Activated CD8-positive, alpha-beta memory T cell treated with anti-CD3 and anti-CD28 coated beads, Interleukin-2, amount 50 U/mL, for 24 hours (primary cell): Measurements from ENCODE around the gene TERB2.
"Not testable (repeated sequence)": the region's sequence is repeated elsewhere in the genome, so short reads cannot be mapped to it uniquely, and the experiment has no call there.

ENCODE experiments used
- DNase-seq: peaks from one replicate; pipeline ENCODE4 v3.0.0-alpha.2; 2020; ENCODE audit errors: extremely low read depth

TERB2 gene

GRCh38 chr15:44956388-44956787 lies at the start of gene TERB2:
Gene TERB2 (plus strand): TSS chr15:44956687. CDS start chr15:44956719, 32 bp downstream.
- DNase-seq, result no peak

- no peak for DNase-seq
Measured at GRCh38 chr15:44909423-44909822, 47.1 kb upstream of the TERB2 start.

- DNase-seq, result no peak
Measured at GRCh38 chr15:44910981-44911625, 45.4 kb upstream of the TERB2 start.

GRCh38 chr15:44912186-44912585 lies 44.3 kb upstream of the TERB2 start:
- DNase-seq, result not testable (repeated sequence)

- not testable (repeated sequence) for DNase-seq
Measured at GRCh38 chr15:44912974-44913448, 43.5 kb upstream of the TERB2 start.

- DNase-seq, result no peak
Measured at GRCh38 chr15:44918136-44918535, 38.4 kb upstream of the TERB2 start.

- DNase-seq, result not testable (repeated sequence)
Measured at GRCh38 chr15:44928658-44929057, 27.8 kb upstream of the TERB2 start.

- not testable (repeated sequence) for DNase-seq
Measured at GRCh38 chr15:44930283-44930682, 26.2 kb upstream of the TERB2 start.

GRCh38 chr15:44958302-44958701 lies 1.8 kb downstream of the TERB2 start:
- DNase-seq, result not testable (repeated sequence)

GRCh38 chr15:44968475-44968874 lies 12.0 kb downstream of the TERB2 start:
- DNase-seq, result no peak

- no peak for DNase-seq
Measured at GRCh38 chr15:44971036-44971435, 14.5 kb downstream of the TERB2 start.

GRCh38 chr15:44976183-44976582 lies 19.7 kb downstream of the TERB2 start:
- DNase-seq, result not testable (repeated sequence)

- not testable (repeated sequence) for DNase-seq
Measured at GRCh38 chr15:44977781-44978180, 21.3 kb downstream of the TERB2 start.

- DNase-seq, result not testable (repeated sequence)
Measured at GRCh38 chr15:44979617-44980339, 23.3 kb downstream of the TERB2 start.

GRCh38 chr15:44984144-44984543 lies 27.7 kb downstream of the TERB2 start:
- not testable (repeated sequence) for DNase-seq

GRCh38 chr15:44986346-44987055 lies 30.0 kb downstream of the TERB2 start:
- DNase-seq, result not testable (repeated sequence)

- not testable (repeated sequence) for DNase-seq
Measured at GRCh38 chr15:44987711-44988110, 31.2 kb downstream of the TERB2 start.

- DNase-seq, result not testable (repeated sequence)
Measured at GRCh38 chr15:44988184-44988869, 31.8 kb downstream of the TERB2 start.

GRCh38 chr15:44988870-44989219 lies 32.4 kb downstream of the TERB2 start:
- DNase-seq, result not testable (repeated sequence)

GRCh38 chr15:44997632-44998031 lies 41.1 kb downstream of the TERB2 start:
- DNase-seq, result not testable (repeated sequence)

GRCh38 chr15:44999105-44999504 lies 42.6 kb downstream of the TERB2 start:
- DNase-seq, result no peak

- not testable (repeated sequence) for DNase-seq
Measured at GRCh38 chr15:45001180-45001579, 44.7 kb downstream of the TERB2 start.
